DOHH2 (cell line): ENCODE results near the gene MB21D2.

Source experiments
- H3F3A ChIP-seq: fragments of 200-600 bp; sonication (generic), shearing (Covaris generic); 2 replicates; pipeline ENCODE4 v1.6.0; 2016; ENCODE audit warnings: antibody characterized with exemption, mild to moderate bottlenecking; ENCODE audit not compliant: control insufficient read depth, insufficient read depth
- H3K27ac ChIP-seq: fragments of 200-600 bp; sonication (generic); 2 replicates; pipeline ENCODE4 v1.5.1; 2014; ENCODE audit warnings: low read depth, mild to moderate bottlenecking, low read length, moderate library complexity
- H3K27me3 ChIP-seq: fragments of 200-600 bp; sonication (generic); 2 replicates; pipeline ENCODE4 v1.6.1; 2014; ENCODE audit warnings: mild to moderate bottlenecking, low read length, mixed read lengths; ENCODE audit not compliant: control insufficient read depth
- H3K36me3 ChIP-seq: fragments of 200-600 bp; sonication (generic); 2 replicates; pipeline ENCODE4 v1.6.1; 2014; ENCODE audit warnings: mild to moderate bottlenecking, low read length, moderate library complexity, mixed read lengths; ENCODE audit not compliant: control insufficient read depth
- H3K4me1 ChIP-seq: fragments of 200-600 bp; sonication (generic); 2 replicates; pipeline ENCODE4 v1.6.1; 2014; ENCODE audit warnings: mild to moderate bottlenecking, low read length, mixed read lengths; ENCODE audit not compliant: control insufficient read depth
- H3K4me2 ChIP-seq: fragments of 200-600 bp; sonication (generic); 2 replicates; pipeline ENCODE4 v1.6.0; 2014; ENCODE audit warnings: mild to moderate bottlenecking, low read length, moderate library complexity
- H3K4me3 ChIP-seq: fragments of 200-600 bp; sonication (generic); 2 replicates; pipeline ENCODE4 v1.5.1; 2014; ENCODE audit warnings: mild to moderate bottlenecking, low read length, mixed read lengths
- H3K79me2 ChIP-seq: fragments of 200-600 bp; sonication (generic); 2 replicates; pipeline ENCODE4 v1.6.1; 2014; ENCODE audit warnings: mild to moderate bottlenecking, low read length, mixed read lengths; ENCODE audit not compliant: control insufficient read depth
- H3K9me2 ChIP-seq: fragments of 200-600 bp; sonication (generic); replicated peaks from 2 replicates; pipeline ENCODE4 v1.6.1; 2014; ENCODE audit warnings: mild to moderate bottlenecking, low read length, mixed read lengths; ENCODE audit not compliant: control insufficient read depth
- H3K9me3 ChIP-seq: fragments of 200-600 bp; sonication (generic); 2 replicates; pipeline ENCODE4 v1.6.1; 2014; ENCODE audit warnings: antibody characterized with exemption, low read length, mixed read lengths; ENCODE audit not compliant: control insufficient read depth, insufficient read depth
- H4K20me1 ChIP-seq: fragments of 200-600 bp; sonication (generic); 2 replicates; pipeline ENCODE4 v1.6.0; 2014; ENCODE audit warnings: low read depth, mild to moderate bottlenecking, antibody characterized with exemption, low read length, moderate library complexity; ENCODE audit not compliant: control insufficient read depth, insufficient read depth
- CTCF ChIP-seq: fragments of 200-600 bp; sonication (generic); IDR thresholded peaks from one replicate; pipeline ENCODE4 v1.5.1; 2014; ENCODE audit warnings: antibody characterized with exemption, mild to moderate bottlenecking, low read depth, low read length; ENCODE audit not compliant: poor library complexity, severe bottlenecking
- EZH2phosphoT487 ChIP-seq: fragments of 200-600 bp; sonication (generic); IDR thresholded peaks from 2 replicates; pipeline ENCODE4 v1.6.1; 2017; ENCODE audit warnings: borderline replicate concordance, mild to moderate bottlenecking, antibody characterized with exemption, low read length, moderate library complexity, mixed read lengths

MB21D2 gene

GRCh38 chr3:192825657-192826200 is 91.9 kb downstream of the MB21D2 start:
- Histone ChIP-seq H3K9me3 (no peaks in the 10 kb centered on the region), H3K27ac (no peak overlapping the region), H3K79me2 (no peaks in the 10 kb centered on the region), H3F3A (no peaks in the 10 kb centered on the region), H3K9me2 (no peaks in the 10 kb centered on the region), H4K20me1 (no peaks in the 10 kb centered on the region), H3K4me2 (no peak overlapping the region), H3K27me3 (no peaks in the 10 kb centered on the region), H3K36me3 (no peaks in the 10 kb centered on the region), H3K4me1 (no peaks in the 10 kb centered on the region), H3K4me3 (no peak overlapping the region)
- TF ChIP-seq CTCF (no peak), EZH2phosphoT487 (no peak)

- TF ChIP-seq EZH2phosphoT487 = no peak
- no peak for TF ChIP-seq CTCF
- H3K4me3 ChIP-seq = no peak overlapping the region
- H4K20me1 ChIP-seq = no peaks in the 10 kb centered on the region
- no peak overlapping the region for H3K4me2 ChIP-seq
- H3K36me3 ChIP-seq = no peaks in the 10 kb centered on the region
- no peaks in the 10 kb centered on the region for H3K4me1 ChIP-seq
- no peaks in the 10 kb centered on the region for H3K9me3 ChIP-seq
- H3K27ac ChIP-seq = no peak overlapping the region
- H3K79me2 ChIP-seq = no peaks in the 10 kb centered on the region
- no peaks in the 10 kb centered on the region for H3K27me3 ChIP-seq
- H3K9me2 ChIP-seq = no peaks in the 10 kb centered on the region
- H3F3A ChIP-seq = no peaks in the 10 kb centered on the region
Observed at GRCh38 chr3:192825216-192825615, 92.4 kb downstream of the MB21D2 start.

- H3K4me1 ChIP-seq = no peaks in the 10 kb centered on the region
- no peak for TF ChIP-seq EZH2phosphoT487
- no peak for TF ChIP-seq CTCF
- H3K4me2 ChIP-seq = no peak overlapping the region
- H3K9me3 ChIP-seq = no peaks in the 10 kb centered on the region
- H3K36me3 ChIP-seq = no peaks in the 10 kb centered on the region
- no peaks in the 10 kb centered on the region for H3K9me2 ChIP-seq
- H3K4me3 ChIP-seq = no peak overlapping the region
- no peaks in the 10 kb centered on the region for H3F3A ChIP-seq
- no peaks in the 10 kb centered on the region for H4K20me1 ChIP-seq
- no peaks in the 10 kb centered on the region for H3K79me2 ChIP-seq
- no peak overlapping the region for H3K27ac ChIP-seq
- H3K27me3 ChIP-seq = no peaks in the 10 kb centered on the region
Observed at GRCh38 chr3:192824313-192824712, 93.3 kb downstream of the MB21D2 start.
